ENCODE results near the gene COLGALT1.

GRCh38 chr19:17557466-17557865 is 2.0 kb downstream of the COLGALT1 start:
- no peak for TF ChIP-seq POLR2AphosphoS5 (IDR thresholded peaks at IDR 0.05)
- TF ChIP-seq, protein P1, sequence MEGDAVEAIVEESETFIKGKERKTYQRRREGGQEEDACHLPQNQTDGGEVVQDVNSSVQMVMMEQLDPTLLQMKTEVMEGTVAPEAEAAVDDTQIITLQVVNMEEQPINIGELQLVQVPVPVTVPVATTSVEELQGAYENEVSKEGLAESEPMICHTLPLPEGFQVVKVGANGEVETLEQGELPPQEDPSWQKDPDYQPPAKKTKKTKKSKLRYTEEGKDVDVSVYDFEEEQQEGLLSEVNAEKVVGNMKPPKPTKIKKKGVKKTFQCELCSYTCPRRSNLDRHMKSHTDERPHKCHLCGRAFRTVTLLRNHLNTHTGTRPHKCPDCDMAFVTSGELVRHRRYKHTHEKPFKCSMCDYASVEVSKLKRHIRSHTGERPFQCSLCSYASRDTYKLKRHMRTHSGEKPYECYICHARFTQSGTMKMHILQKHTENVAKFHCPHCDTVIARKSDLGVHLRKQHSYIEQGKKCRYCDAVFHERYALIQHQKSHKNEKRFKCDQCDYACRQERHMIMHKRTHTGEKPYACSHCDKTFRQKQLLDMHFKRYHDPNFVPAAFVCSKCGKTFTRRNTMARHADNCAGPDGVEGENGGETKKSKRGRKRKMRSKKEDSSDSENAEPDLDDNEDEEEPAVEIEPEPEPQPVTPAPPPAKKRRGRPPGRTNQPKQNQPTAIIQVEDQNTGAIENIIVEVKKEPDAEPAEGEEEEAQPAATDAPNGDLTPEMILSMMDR (IDR thresholded peaks at IDR 0.05) = no peak

Data from transverse colon (tissue), 4 donors.